ENCODE data around the gene VWA2. TPM values are rescaled to one million over a fixed set of nuclear protein-coding genes. Genes with fewer than 3 reads are reported as not detected.

Gene VWA2
- polyA plus RNA-seq, 1 of the 3 experiments (the other 2 are of a cell fraction) = not detected

DNA sequence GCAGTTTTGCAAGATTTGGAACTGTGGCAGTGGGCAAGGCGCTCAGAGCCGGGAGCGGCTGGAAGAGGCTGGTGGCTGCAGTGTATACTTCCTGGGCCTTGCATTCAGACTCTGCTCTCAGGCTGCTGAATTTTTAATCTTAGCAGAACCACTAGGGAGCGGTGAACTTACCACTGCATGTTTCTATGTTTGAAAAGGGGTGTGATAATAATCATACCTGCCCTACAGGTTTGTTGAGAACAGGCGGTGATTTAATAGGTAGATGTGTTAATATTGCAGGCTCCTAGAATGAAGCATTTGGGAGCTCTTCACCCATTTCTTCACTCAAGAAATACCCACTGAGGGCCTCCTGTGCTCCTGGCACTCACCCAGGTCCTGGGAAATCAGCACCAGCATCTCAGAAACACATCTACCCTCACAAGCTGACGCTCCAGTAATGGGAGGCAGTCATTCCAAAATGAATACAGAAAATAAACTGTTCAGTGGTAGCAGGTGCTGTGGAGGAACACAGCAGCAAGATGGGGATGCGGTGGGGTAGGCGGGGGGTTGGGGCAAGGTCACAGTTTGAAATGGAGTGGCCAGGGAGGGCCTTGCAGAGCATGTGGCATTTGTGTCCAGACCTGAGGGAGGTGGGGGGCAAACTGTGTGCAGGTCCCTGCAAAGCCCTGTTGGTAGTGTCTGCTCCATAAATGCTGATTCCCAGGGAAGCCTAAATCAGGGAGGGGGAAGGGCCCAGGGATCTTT lies 41.0 kb downstream of the VWA2 start:
- no peaks in the 10 kb centered on the region for H3K9me3 ChIP-seq
- H3K9ac ChIP-seq = no peak overlapping the region
- H3K4me2 ChIP-seq = no peak overlapping the region
- no peak overlapping the region for H3K4me3 ChIP-seq (ENCODE audit: low read depth in 2 of 2, low read length in 1 of 2)
- H3K27me3 ChIP-seq (ENCODE audit: insufficient read depth) = no peaks in the 10 kb centered on the region; the same call in 1 of the 2 replicates
- H3F3A ChIP-seq (replicated peaks; ENCODE audit: insufficient read depth) = no peaks in the 10 kb centered on the region
- ChIA-PET CTCF (interaction anchor here (1.0 to 4.8 kb wide), 2 partner anchors 24 to 504 kb away, joined by 3 to 23 read pairs; no protein-coding TSS in a partner anchor), POLR2A (no interaction called here)
- no peaks in the 10 kb centered on the region for H4K20me1 ChIP-seq (ENCODE audit: insufficient read depth)
- WGBS (ENCODE audit: low lambda C conversion rate) = 85% methylated on average over 8 of the region's 8 CpGs
- no peak for TF ChIP-seq MXI1 (IDR thresholded peaks at IDR 0.05; ENCODE audit: low read depth, low read length)
- no peak for TF ChIP-seq NRF1 (IDR thresholded peaks at IDR 0.05; ENCODE audit: low read depth, low read length)
- no peak for TF ChIP-seq POLR2AphosphoS5 (IDR thresholded peaks at IDR 0.05; ENCODE audit: low read depth, low read length)
- no peak for TF ChIP-seq FOXM1 (IDR thresholded peaks at IDR 0.05; ENCODE audit: low read depth)
- no peak for TF ChIP-seq CHD2 (IDR thresholded peaks at IDR 0.05; ENCODE audit: low read length, partially characterized antibody)
- TF ChIP-seq RFX5 (IDR thresholded peaks at IDR 0.05; ENCODE audit: low read length) = no peak
- TF ChIP-seq TCF12 (IDR thresholded peaks at IDR 0.05) = no peak
- H3K4me1 ChIP-seq (ENCODE audit: control insufficient read depth in 1 of 2, insufficient read depth in 2 of 2, low read depth in 1 of 2, low read length in 1 of 2) = peaks cover 0 to 7% of the 10 kb centered on the region in 2 experiments; a peak in 1 of 4 replicates
- no peak overlapping the region for H3K27ac ChIP-seq (ENCODE audit: low read depth in 2 of 2, low read length in 1 of 2)
- no peaks in the 10 kb centered on the region for H3K36me3 ChIP-seq (replicated peaks in 1 of 2; ENCODE audit: control insufficient read depth in 1 of 2, insufficient read depth in 2 of 2, low read length in 1 of 2)
- DNase-seq = no peak
- no peaks in the 10 kb centered on the region for H3K9me2 ChIP-seq
- H3K79me2 ChIP-seq (ENCODE audit: insufficient read depth) = no peaks in the 10 kb centered on the region
- no peak overlapping the region for H2AFZ ChIP-seq (ENCODE audit: low read depth)

DNA sequence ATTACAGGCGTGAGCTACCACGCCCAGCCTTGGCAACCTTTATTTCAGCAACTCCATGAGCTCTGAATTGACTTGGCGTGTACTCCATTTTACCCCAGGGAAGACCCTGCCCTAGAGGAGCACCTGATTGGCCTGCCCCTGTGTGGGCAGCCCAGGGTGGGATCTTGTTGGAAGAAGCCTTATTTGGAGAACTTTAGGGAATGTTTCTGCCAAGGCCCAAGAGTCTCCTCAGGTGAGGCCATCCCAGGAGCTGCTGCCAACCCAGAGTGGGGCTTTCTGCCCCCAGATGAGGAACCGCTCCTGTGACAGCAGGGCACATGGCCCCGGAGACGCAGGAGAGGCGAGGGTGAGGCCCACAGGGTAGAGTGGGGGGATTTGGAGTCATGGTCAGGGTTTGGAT lies 42.0 kb downstream of the VWA2 start:
- Histone ChIP-seq H4K20me1 (ENCODE audit: insufficient read depth) (no peaks in the 10 kb centered on the region), H3K4me1 (ENCODE audit: control insufficient read depth in 1 of 2, insufficient read depth in 2 of 2, low read depth in 1 of 2, low read length in 1 of 2) (peaks cover 0 to 7% of the 10 kb centered on the region in 2 experiments; a peak in 1 of 4 replicates), H2AFZ (ENCODE audit: low read depth) (no peak overlapping the region), H3K79me2 (ENCODE audit: insufficient read depth) (no peaks in the 10 kb centered on the region), H3K9me3 (no peaks in the 10 kb centered on the region), H3K27ac (ENCODE audit: low read depth in 2 of 2, low read length in 1 of 2) (no peak overlapping the region), H3K36me3 (replicated peaks in 1 of 2; ENCODE audit: control insufficient read depth in 1 of 2, insufficient read depth in 2 of 2, low read length in 1 of 2) (no peaks in the 10 kb centered on the region), H3K27me3 (ENCODE audit: insufficient read depth) (no peaks in the 10 kb centered on the region; the same call in 1 of the 2 replicates), H3K4me3 (ENCODE audit: low read depth in 2 of 2, low read length in 1 of 2) (no peak overlapping the region), H3K9me2 (no peaks in the 10 kb centered on the region), H3K4me2 (no peak overlapping the region), H3K9ac (no peak overlapping the region), H3F3A (replicated peaks; ENCODE audit: insufficient read depth) (no peaks in the 10 kb centered on the region)
- POLR2A ChIA-PET = no interaction called here
- TF ChIP-seq GABPA (IDR thresholded peaks at IDR 0.05; ENCODE audit: low read depth) (no peak), MXI1 (IDR thresholded peaks at IDR 0.05; ENCODE audit: low read depth, low read length) (no peak), TAF1 (IDR thresholded peaks at IDR 0.05; ENCODE audit: borderline replicate concordance, low read depth, low read length) (no peak), TCF12 (IDR thresholded peaks at IDR 0.05) (no peak), CHD2 (IDR thresholded peaks at IDR 0.05; ENCODE audit: low read length, partially characterized antibody) (no peak), TEAD4 (IDR thresholded peaks at IDR 0.05; ENCODE audit: borderline replicate concordance, insufficient read depth) (no peak), NFIC (IDR thresholded peaks at IDR 0.05; ENCODE audit: borderline replicate concordance) (no peak), SMC3 (IDR thresholded peaks at IDR 0.05; ENCODE audit: low read depth, low read length) (no peak), NRF1 (IDR thresholded peaks at IDR 0.05; ENCODE audit: low read depth, low read length) (no peak), JUND (IDR thresholded peaks at IDR 0.05) (no peak), FOXJ3 (CRISPR knock-in tag; IDR thresholded peaks at IDR 0.05) (no peak), FOXM1 (IDR thresholded peaks at IDR 0.05; ENCODE audit: low read depth) (no peak), SIN3A (IDR thresholded peaks at IDR 0.05; ENCODE audit: borderline replicate concordance, low read depth, low read length) (no peak), YY1 (IDR thresholded peaks at IDR 0.05; ENCODE audit: low read depth) (no peak)
- TF ChIP-seq, protein P1, sequence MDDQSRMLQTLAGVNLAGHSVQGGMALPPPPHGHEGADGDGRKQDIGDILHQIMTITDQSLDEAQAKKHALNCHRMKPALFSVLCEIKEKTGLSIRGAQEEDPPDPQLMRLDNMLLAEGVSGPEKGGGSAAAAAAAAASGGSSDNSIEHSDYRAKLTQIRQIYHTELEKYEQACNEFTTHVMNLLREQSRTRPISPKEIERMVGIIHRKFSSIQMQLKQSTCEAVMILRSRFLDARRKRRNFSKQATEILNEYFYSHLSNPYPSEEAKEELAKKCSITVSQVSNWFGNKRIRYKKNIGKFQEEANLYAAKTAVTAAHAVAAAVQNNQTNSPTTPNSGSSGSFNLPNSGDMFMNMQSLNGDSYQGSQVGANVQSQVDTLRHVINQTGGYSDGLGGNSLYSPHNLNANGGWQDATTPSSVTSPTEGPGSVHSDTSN (IDR thresholded peaks at IDR 0.05) = no peak
- TF ChIP-seq, protein P2, sequence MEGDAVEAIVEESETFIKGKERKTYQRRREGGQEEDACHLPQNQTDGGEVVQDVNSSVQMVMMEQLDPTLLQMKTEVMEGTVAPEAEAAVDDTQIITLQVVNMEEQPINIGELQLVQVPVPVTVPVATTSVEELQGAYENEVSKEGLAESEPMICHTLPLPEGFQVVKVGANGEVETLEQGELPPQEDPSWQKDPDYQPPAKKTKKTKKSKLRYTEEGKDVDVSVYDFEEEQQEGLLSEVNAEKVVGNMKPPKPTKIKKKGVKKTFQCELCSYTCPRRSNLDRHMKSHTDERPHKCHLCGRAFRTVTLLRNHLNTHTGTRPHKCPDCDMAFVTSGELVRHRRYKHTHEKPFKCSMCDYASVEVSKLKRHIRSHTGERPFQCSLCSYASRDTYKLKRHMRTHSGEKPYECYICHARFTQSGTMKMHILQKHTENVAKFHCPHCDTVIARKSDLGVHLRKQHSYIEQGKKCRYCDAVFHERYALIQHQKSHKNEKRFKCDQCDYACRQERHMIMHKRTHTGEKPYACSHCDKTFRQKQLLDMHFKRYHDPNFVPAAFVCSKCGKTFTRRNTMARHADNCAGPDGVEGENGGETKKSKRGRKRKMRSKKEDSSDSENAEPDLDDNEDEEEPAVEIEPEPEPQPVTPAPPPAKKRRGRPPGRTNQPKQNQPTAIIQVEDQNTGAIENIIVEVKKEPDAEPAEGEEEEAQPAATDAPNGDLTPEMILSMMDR (IDR thresholded peaks at IDR 0.05) = no peak
- TF ChIP-seq, protein P3, sequence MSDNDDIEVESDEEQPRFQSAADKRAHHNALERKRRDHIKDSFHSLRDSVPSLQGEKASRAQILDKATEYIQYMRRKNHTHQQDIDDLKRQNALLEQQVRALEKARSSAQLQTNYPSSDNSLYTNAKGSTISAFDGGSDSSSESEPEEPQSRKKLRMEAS (IDR thresholded peaks at IDR 0.05; ENCODE audit: low read depth) = no peak
- TF ChIP-seq, protein P4, sequence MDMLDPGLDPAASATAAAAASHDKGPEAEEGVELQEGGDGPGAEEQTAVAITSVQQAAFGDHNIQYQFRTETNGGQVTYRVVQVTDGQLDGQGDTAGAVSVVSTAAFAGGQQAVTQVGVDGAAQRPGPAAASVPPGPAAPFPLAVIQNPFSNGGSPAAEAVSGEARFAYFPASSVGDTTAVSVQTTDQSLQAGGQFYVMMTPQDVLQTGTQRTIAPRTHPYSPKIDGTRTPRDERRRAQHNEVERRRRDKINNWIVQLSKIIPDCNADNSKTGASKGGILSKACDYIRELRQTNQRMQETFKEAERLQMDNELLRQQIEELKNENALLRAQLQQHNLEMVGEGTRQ (IDR thresholded peaks at IDR 0.05; ENCODE audit: borderline replicate concordance, low read depth, low read length) = no peak
- CTCF ChIA-PET = interaction anchor here (1.0 to 4.8 kb wide), 2 partner anchors 23 to 503 kb away, joined by 3 to 23 read pairs; no protein-coding TSS in a partner anchor
- 37% methylated on average over 3 of the region's 7 CpGs for WGBS (ENCODE audit: low lambda C conversion rate)
- DNase-seq = no peak

All from SK-N-SH (cell line).